HepG2 (cell line): ENCODE results near the gene HYAL2. TPM values are rescaled to one million over a fixed set of nuclear protein-coding genes. Genes with fewer than 3 reads are reported as not detected.

ENCODE experiments used
- AGO1 ChIP-seq: fragments of 200-400 bp; formaldehyde crosslinking; IDR thresholded peaks from 2 replicates; pipeline ENCODE4 v1.6.1; 2017; ENCODE audit warnings: mild to moderate bottlenecking, low read depth, low read length, moderate library complexity; ENCODE audit not compliant: poor library complexity, severe bottlenecking
- ATAD3A ChIP-seq: sonication (generic); formaldehyde crosslinking; IDR thresholded peaks from 2 replicates; pipeline ENCODE4 v1.4.0; 2020; ENCODE audit warnings: missing genetic modification reagents
- ATF1 ChIP-seq: IDR thresholded peaks from 2 replicates; pipeline ENCODE4 v1.6.1; 2016; ENCODE audit warnings: mild to moderate bottlenecking, control low read depth
- FOXP1 ChIP-seq, 2 experiments: fragments of 450-650 bp in 1 of 2; IDR thresholded peaks; 2 replicates each; pipeline ENCODE4 v1.6.1; 2017 to 2018; ENCODE audit warnings: antibody characterized with exemption in 1 of 2
- IRX3 ChIP-seq: sonication (generic); formaldehyde crosslinking; IDR thresholded peaks from 2 replicates; pipeline ENCODE4 v1.8.1; 2023; ENCODE audit warnings: mild to moderate bottlenecking, low read depth, missing genetic modification reagents, borderline replicate concordance
- KAT8 ChIP-seq: IDR thresholded peaks from 2 replicates; pipeline ENCODE4 v1.6.1; 2016; ENCODE audit warnings: missing genetic modification reagents, missing compliant biosample characterization
- MAFG ChIP-seq: sonication (generic); formaldehyde crosslinking; IDR thresholded peaks from 2 replicates; pipeline ENCODE4 v1.5.1; 2020; ENCODE audit warnings: mild to moderate bottlenecking, missing genetic modification reagents
- MBNL3 ChIP-seq: fragments of 250-450 bp; sonication (Bioruptor Pico); conservative IDR thresholded peaks from 2 replicates; pipeline ENCODE4 v1.8.0; 2022; ENCODE audit warnings: mild to moderate bottlenecking, inconsistent platforms
- NR1H2 ChIP-seq: sonication (generic); formaldehyde crosslinking; IDR thresholded peaks from 2 replicates; pipeline ENCODE4 v1.8.1; 2022; ENCODE audit warnings: low read depth, missing genetic modification reagents, borderline replicate concordance
- PAWR ChIP-seq: sonication (generic); formaldehyde crosslinking; IDR thresholded peaks from 2 replicates; pipeline ENCODE4 v1.4.0; 2020; ENCODE audit warnings: missing genetic modification reagents, mild to moderate bottlenecking, borderline replicate concordance
- RAD21 ChIP-seq: fragments of 450-650 bp; formaldehyde crosslinking; IDR thresholded peaks from 2 replicates; pipeline ENCODE4 v1.5.0; 2020; ENCODE audit warnings: mild to moderate bottlenecking
- U2AF1 ChIP-seq: fragments of 200-400 bp; formaldehyde crosslinking; optimal IDR thresholded peaks from 2 replicates; pipeline ENCODE3; 2017; ENCODE audit warnings: mild to moderate bottlenecking, low read depth, low read length
- ZBTB1 ChIP-seq: sonication (generic); formaldehyde crosslinking; IDR thresholded peaks from 2 replicates; pipeline ENCODE4 v1.4.0; 2020; ENCODE audit warnings: missing genetic modification reagents, borderline replicate concordance
- ZFP37 ChIP-seq: sonication (generic); formaldehyde crosslinking; IDR thresholded peaks from 2 replicates; pipeline ENCODE4 v1.4.0; 2020; ENCODE audit warnings: missing genetic modification reagents, borderline replicate concordance
- ZMYM4 ChIP-seq: sonication (generic); formaldehyde crosslinking; IDR thresholded peaks from 2 replicates; pipeline ENCODE4 v1.8.1; 2023; ENCODE audit warnings: mild to moderate bottlenecking, missing genetic modification reagents
- ZNF430 ChIP-seq: sonication (generic); formaldehyde crosslinking; IDR thresholded peaks from 2 replicates; pipeline ENCODE4 v1.9.0; 2021; ENCODE audit warnings: mild to moderate bottlenecking, missing genetic modification reagents
- ZNF547 ChIP-seq: sonication (generic); formaldehyde crosslinking; IDR thresholded peaks from 2 replicates; pipeline ENCODE4 v1.5.1; 2020; ENCODE audit warnings: mild to moderate bottlenecking, missing genetic modification reagents
- ZNF878 ChIP-seq: sonication (generic); formaldehyde crosslinking; IDR thresholded peaks from 2 replicates; pipeline ENCODE4 v1.8.1; 2023; ENCODE audit warnings: mild to moderate bottlenecking, missing genetic modification reagents, moderate library complexity
- ZNF883 ChIP-seq: sonication (generic); formaldehyde crosslinking; IDR thresholded peaks from 2 replicates; pipeline ENCODE4 v1.5.1; 2020; ENCODE audit warnings: mild to moderate bottlenecking, missing genetic modification reagents; ENCODE audit errors: not compliant biosample characterization
- polyA plus RNA-seq, 8 experiments: library from polyadenylated mRNA; depleted of rRNA in 3 of 8; stranded (reverse) in 7 of 8; unstranded in 1 of 8; fragments of >200 nt; fragmentation: Illumina TruSeq in 4 of 8; extraction: Trizol in 4 of 8; gene quantifications; 2 replicates each; pipeline versions ENCODE4 v1.2.1 to v1.2.3, GENCODE V29; 2011 to 2016; ENCODE audit warnings: low read depth in 4 of 8, missing spikeins in 1 of 8, mixed read lengths in 1 of 8; ENCODE audit not compliant: insufficient read depth in 1 of 8
- total RNA-seq, 5 experiments: library from RNA; depleted of rRNA; stranded (reverse); fragments of >200 nt; fragmentation: Illumina TruSeq; extraction: Trizol; gene quantifications; 2 replicates each; pipeline ENCODE4 v1.2.3, GENCODE V29; 2016; ENCODE audit warnings: low read depth in 1 of 5
- TF ChIP-seq, protein P1 (sequence below): sonication (generic); formaldehyde crosslinking; IDR thresholded peaks from 2 replicates; pipeline ENCODE4 v1.9.0; 2022; ENCODE audit warnings: low read depth, missing genetic modification reagents
- TF ChIP-seq, protein P2 (sequence below): sonication (generic); formaldehyde crosslinking; IDR thresholded peaks from 2 replicates; pipeline ENCODE4 v1.8.0; 2022; ENCODE audit warnings: missing genetic modification reagents, mild to moderate bottlenecking, inconsistent platforms, borderline replicate concordance
- TF ChIP-seq, protein P3 (sequence below): sonication (generic); formaldehyde crosslinking; IDR thresholded peaks from 2 replicates; pipeline ENCODE4 v1.5.0; 2020; ENCODE audit warnings: missing genetic modification reagents, mild to moderate bottlenecking, borderline replicate concordance
- TF ChIP-seq, protein P4 (sequence below): sonication (generic); formaldehyde crosslinking; IDR thresholded peaks from 2 replicates; pipeline ENCODE4 v1.5.1; 2020; ENCODE audit warnings: missing genetic modification reagents, mild to moderate bottlenecking, borderline replicate concordance

HYAL2 gene
- total and polyA plus RNA-seq, 2 of the 13 experiments (the other 11 are each of a cell fraction or from before 2014, with no cell fraction given): 76.2 to 102 TPM

DNA sequence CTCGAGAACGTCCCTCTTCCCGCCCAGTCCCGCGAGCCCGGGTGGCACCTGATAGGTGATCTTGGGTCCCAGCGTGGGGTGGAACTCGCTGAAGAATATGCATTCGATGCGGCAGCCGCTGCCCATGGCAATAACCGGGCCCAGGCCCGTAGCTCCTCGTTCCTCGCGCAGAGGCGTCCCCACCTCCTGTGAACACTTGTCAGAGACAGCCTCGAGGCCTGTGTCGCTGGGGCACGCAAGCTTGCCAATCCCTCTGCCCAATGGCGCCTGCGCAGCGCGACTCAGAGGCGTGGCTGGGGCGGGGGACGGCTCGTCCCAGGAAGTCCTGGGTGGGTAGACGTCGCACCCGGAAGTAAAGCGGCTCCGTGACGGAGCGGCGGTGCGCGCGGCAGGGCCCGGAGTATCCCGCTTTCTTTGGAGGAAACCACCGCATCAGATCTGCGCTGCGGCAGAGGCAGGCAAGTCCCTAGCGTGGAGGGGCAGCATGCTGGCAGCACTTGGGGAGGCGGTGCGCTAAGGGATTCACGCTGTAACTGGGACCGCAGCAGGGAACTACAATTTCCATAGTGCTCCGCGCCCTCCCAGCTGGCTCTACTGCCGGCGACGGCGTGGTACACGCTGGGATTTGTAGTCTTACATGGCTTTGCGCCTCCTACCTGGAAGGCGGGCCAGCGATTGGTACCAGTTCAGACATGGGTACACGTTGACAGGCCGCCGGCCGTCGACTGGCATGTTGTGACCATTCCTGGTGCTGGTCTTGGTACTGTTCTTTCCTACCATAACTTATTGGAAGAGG, 28.2 kb upstream of the HYAL2 start, which contains the start of the genes CYB561D2 and NPRL2 (continued):
- TF ChIP-seq PAWR (CRISPR knock-in tag) (no peak), ZMYM4 (CRISPR knock-in tag) (peak; percentile 85), NR1H2 (CRISPR knock-in tag) (0 out of 2 replicates have a peak, but pooled peaks have one; percentile 90), RAD21 (CRISPR knock-in tag) (peak; percentile 52), FOXP1 (IDR thresholded peaks at IDR 0.05) (no peak), FOXP1 (CRISPR knock-in tag; IDR thresholded peaks at IDR 0.05) (0 out of 2 replicates have a peak, but pooled peaks have one; percentile 5), MBNL3 (no peak), ZBTB1 (CRISPR knock-in tag) (0 out of 2 replicates have a peak, but pooled peaks have one; percentile 14), KAT8 (peak; percentile 94), U2AF1 (no peak), ZNF883 (CRISPR knock-in tag) (peak; percentile 94), ATAD3A (CRISPR knock-in tag) (no peak), ZNF547 (CRISPR knock-in tag) (peak; percentile 97), ZNF878 (peak; percentile 79; the same call in 1 of the 2 replicates), MAFG (CRISPR knock-in tag) (no peak), ATF1 (peak; percentile 90), AGO1 (peak; percentile 51), ZFP37 (CRISPR knock-in tag) (peak; percentile 96; the same call in 1 of the 2 replicates), IRX3 (CRISPR knock-in tag) (peak; percentile 96), ZNF430 (CRISPR knock-in tag) (peak; percentile 91)
- TF ChIP-seq, protein P1, sequence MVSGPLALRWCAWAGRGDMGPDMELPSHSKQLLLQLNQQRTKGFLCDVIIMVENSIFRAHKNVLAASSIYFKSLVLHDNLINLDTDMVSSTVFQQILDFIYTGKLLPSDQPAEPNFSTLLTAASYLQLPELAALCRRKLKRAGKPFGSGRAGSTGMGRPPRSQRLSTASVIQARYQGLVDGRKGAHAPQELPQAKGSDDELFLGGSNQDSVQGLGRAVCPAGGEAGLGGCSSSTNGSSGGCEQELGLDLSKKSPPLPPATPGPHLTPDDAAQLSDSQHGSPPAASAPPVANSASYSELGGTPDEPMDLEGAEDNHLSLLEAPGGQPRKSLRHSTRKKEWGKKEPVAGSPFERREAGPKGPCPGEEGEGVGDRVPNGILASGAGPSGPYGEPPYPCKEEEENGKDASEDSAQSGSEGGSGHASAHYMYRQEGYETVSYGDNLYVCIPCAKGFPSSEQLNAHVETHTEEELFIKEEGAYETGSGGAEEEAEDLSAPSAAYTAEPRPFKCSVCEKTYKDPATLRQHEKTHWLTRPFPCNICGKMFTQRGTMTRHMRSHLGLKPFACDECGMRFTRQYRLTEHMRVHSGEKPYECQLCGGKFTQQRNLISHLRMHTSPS (CRISPR knock-in tag): peak; percentile 88
- TF ChIP-seq, protein P2, sequence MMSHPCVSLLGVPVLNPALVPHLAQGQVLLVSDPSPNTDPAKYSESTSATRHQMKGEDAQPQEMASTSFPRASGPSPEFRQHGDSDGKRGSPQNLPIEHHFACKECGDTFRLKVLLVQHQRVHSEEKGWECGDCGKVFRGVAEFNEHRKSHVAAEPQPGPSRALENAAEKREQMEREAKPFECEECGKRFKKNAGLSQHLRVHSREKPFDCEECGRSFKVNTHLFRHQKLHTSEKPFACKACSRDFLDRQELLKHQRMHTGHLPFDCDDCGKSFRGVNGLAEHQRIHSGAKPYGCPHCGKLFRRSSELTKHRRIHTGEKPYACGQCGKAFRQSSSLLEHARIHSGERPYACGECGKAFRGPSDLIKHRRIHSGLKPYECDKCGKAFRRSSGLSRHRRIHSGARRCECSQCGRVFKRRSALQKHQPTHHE (CRISPR knock-in tag): peak; percentile 52; the same call in 1 of the 2 replicates
- TF ChIP-seq, protein P3, sequence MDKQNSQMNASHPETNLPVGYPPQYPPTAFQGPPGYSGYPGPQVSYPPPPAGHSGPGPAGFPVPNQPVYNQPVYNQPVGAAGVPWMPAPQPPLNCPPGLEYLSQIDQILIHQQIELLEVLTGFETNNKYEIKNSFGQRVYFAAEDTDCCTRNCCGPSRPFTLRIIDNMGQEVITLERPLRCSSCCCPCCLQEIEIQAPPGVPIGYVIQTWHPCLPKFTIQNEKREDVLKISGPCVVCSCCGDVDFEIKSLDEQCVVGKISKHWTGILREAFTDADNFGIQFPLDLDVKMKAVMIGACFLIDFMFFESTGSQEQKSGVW: 0 out of 2 replicates have a peak, but pooled peaks have one; percentile 47
- TF ChIP-seq, protein P4, sequence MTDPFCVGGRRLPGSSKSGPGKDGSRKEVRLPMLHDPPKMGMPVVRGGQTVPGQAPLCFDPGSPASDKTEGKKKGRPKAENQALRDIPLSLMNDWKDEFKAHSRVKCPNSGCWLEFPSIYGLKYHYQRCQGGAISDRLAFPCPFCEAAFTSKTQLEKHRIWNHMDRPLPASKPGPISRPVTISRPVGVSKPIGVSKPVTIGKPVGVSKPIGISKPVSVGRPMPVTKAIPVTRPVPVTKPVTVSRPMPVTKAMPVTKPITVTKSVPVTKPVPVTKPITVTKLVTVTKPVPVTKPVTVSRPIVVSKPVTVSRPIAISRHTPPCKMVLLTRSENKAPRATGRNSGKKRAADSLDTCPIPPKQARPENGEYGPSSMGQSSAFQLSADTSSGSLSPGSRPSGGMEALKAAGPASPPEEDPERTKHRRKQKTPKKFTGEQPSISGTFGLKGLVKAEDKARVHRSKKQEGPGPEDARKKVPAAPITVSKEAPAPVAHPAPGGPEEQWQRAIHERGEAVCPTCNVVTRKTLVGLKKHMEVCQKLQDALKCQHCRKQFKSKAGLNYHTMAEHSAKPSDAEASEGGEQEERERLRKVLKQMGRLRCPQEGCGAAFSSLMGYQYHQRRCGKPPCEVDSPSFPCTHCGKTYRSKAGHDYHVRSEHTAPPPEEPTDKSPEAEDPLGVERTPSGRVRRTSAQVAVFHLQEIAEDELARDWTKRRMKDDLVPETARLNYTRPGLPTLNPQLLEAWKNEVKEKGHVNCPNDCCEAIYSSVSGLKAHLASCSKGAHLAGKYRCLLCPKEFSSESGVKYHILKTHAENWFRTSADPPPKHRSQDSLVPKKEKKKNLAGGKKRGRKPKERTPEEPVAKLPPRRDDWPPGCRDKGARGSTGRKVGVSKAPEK (CRISPR knock-in tag): no peak
